MG63 (cell line): ENCODE measurements around the gene GCH1. TPM values are rescaled to one million over a fixed set of nuclear protein-coding genes. Genes with fewer than 3 reads are reported as not detected.
A peak's percentile ranks its signal among the peaks of the same experiment; 100 is the strongest.
"Not testable (repeated sequence)": the region's sequence is repeated elsewhere in the genome, so short reads cannot be mapped to it uniquely, and the experiment has no call there.

Source experiments
- DNase-seq: peaks from one replicate; pipeline ENCODE4 v3.0.0-alpha.2; 2020
- H3K27me3 ChIP-seq: fragments of 250-450 bp; sonication (Bioruptor Pico); 2 replicates; pipeline ENCODE4 v1.5.1; 2020; ENCODE audit warnings: mild to moderate bottlenecking, moderate library complexity
- H3K36me3 ChIP-seq: fragments of 250-450 bp; sonication (Bioruptor Pico); 2 replicates; pipeline ENCODE4 v1.5.1; 2020; ENCODE audit warnings: mild to moderate bottlenecking, moderate library complexity
- H3K4me3 ChIP-seq: fragments of 250-450 bp; sonication (Bioruptor Pico); 2 replicates; pipeline ENCODE4 v1.5.1; 2020; ENCODE audit warnings: mild to moderate bottlenecking, moderate library complexity
- H3K9me3 ChIP-seq: fragments of 250-450 bp; sonication (Bioruptor Pico); 2 replicates; pipeline ENCODE4 v1.5.1; 2020; ENCODE audit warnings: mild to moderate bottlenecking, moderate library complexity
- total RNA-seq: library from RNA; depleted of rRNA; stranded (reverse); fragments of >200 nt; shearing (Covaris generic); gene quantifications from 2 replicates; pipeline ENCODE4 v1.2.3, GENCODE V29; 2014; ENCODE audit warnings: low replicate concordance

GCH1 gene
- total RNA-seq, 1 experiment from 2014 or later, result 1.1 TPM

DNA sequence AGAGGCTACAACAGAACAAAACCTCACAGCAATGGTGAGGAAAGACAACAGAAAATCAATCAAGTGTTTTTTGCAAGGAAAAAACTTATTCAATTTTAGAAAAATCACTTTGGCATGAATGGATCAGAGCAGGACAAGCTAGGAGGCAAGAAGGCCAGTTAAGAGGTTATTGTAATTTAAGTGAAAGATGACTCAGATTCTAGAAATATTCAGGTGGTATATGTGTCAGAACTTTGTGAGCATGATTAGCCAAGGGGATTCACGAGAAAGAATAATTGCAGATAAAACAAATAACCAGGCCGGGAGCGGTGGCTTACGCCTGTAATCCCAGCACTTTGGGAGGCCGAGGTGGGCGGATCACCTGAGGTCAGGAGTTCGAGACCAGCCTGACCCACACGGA lies 12.7 kb downstream of the GCH1 start:
- no peaks in the 10 kb centered on the region for H3K36me3 ChIP-seq
- H3K27me3 ChIP-seq, result no peaks in the 10 kb centered on the region
- H3K4me3 ChIP-seq, result no peak overlapping the region
- H3K9me3 ChIP-seq, result no peaks in the 10 kb centered on the region
- DNase-seq, result no peak

DNA sequence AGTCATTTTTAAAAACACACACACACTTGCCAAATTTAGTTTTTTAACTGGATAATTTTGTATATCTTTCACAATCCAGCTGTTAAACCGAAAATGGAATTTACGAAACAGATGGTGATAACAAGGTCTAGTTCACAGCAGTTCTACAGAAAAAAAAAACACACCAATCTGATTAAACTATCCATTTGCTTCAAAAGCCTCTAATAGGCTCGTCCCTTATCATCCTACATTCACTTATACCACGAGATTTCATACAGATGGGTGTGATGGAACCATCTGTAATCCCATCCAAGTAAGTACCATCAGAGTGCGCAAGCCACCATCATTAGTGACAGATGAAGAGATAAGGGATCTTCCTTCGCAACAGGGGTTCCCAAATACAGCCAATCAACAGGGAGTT lies 20.1 kb downstream of the GCH1 start:
- no peaks in the 10 kb centered on the region for H3K36me3 ChIP-seq
- H3K4me3 ChIP-seq, result no peak overlapping the region; the same call in 1 of the 2 replicates
- no peaks in the 10 kb centered on the region for H3K27me3 ChIP-seq
- H3K9me3 ChIP-seq, result no peaks in the 10 kb centered on the region
- DNase-seq, result no peak

DNA sequence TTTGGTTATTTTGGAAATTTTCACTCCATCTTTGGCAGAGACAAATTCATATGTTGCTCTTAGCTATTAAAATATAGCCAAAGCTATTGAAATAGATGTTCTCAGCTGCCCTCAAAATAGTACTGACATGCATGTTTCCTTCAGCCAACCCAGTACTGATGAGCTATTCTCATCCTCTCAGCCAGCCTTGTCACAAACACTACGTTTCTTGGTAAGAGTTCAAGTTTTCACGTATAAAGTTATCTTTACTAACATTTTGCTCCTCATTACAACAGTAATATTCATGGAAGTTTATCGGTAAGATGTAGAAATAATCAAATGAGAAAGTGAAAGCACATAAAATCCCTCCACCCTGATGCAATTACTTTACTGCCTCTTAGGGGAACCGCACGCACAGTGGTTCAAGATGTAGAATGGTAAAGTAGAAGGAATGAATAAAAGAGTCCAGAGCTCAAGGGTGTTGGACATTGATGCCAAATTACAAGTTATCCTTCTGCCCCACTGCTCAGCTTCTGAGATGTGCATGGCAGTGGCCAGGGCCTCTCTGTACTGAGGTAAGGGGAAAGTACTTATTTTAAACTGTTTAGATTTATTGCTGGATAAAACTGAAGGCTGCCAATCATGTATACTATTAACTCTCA lies 20.7 kb downstream of the GCH1 start:
- Histone ChIP-seq H3K36me3 (no peaks in the 10 kb centered on the region), H3K27me3 (no peaks in the 10 kb centered on the region), H3K4me3 (peak overlapping the region; percentile 46), H3K9me3 (no peaks in the 10 kb centered on the region)
- DNase-seq, result peak; percentile 8

DNA sequence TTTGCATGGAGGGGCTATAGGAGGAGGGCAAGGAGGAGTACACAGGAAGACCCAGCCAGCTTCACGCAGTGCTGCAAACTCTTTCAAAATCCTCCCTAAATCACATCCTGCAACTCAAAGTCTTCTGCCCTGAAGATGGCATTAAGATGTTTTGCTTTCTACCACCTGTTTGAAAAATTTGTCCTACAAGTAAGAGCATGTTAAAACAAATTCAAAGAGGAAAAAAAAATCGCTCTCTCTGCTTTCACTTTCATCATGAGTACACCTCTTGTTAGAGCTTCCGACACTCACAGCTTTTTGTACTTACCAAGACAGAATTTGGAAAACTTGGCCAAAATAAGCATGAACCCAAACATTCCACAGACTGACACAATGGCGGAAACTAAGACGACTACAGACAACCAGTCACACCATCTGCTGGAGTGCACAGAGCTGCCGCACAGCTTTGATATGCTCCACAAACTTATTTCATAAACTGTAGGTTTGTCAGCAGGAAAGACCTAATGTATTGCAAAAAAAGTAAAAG lies 21.3 kb downstream of the GCH1 start:
- Histone ChIP-seq H3K36me3 (no peaks in the 10 kb centered on the region), H3K4me3 (peak overlapping the region; percentile 46), H3K9me3 (no peaks in the 10 kb centered on the region), H3K27me3 (no peaks in the 10 kb centered on the region)
- DNase-seq, result peak; percentile 6

DNA sequence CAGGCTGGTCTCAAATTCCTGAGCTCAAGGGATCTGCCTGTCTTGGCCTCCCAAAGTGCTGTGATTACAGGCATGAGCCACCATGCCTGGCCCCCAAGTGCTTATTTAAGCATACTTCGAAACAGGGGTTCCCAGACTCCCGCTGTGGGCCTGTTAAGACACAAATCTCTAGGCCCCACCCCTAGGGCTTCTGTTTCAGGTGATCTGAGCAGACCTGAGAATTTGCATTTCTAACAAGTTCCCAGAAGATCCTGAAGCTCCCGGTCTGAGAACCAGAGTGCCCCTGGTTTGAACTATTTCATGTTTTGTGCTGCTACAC lies 25.0 kb downstream of the GCH1 start:
- H3K4me3 ChIP-seq, result no peak overlapping the region
- no peaks in the 10 kb centered on the region for H3K36me3 ChIP-seq
- DNase-seq, result no peak
- H3K27me3 ChIP-seq, result no peaks in the 10 kb centered on the region
- no peaks in the 10 kb centered on the region for H3K9me3 ChIP-seq

DNA sequence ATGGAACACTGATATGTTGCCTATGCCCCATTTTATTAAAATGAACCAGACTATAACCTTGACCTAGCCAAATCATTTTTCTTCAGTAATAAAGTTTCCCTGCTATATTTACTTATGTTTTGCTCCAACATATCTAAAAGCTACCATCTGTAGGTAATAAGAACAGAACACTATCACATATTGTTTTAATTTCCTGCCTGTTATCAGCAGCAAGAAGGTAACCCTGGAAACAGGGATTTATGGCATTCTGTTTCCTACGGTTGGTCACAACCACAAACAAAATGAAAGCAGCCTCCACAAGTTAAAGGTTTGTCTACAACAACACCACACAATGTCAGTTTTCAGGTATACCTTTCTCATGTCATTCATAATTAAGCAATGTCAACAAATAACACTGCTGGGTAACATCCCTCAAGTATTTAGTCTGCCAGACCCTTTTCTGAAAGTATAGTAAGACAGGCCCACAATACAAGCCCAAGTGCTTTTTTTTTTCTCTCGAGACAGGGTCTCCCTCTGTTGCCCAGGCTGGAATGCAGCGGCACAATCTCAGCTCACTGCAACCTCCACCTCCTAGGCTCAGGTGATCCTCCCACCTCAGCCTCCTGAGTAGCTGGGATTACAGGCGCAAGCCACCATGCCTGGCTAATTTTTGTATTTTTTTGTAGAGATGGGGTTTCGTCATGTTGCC lies 25.5 kb downstream of the GCH1 start:
- H3K9me3 ChIP-seq, result no peaks in the 10 kb centered on the region
- H3K27me3 ChIP-seq, result no peaks in the 10 kb centered on the region
- DNase-seq, result no peak
- no peak overlapping the region for H3K4me3 ChIP-seq
- H3K36me3 ChIP-seq, result no peaks in the 10 kb centered on the region

DNA sequence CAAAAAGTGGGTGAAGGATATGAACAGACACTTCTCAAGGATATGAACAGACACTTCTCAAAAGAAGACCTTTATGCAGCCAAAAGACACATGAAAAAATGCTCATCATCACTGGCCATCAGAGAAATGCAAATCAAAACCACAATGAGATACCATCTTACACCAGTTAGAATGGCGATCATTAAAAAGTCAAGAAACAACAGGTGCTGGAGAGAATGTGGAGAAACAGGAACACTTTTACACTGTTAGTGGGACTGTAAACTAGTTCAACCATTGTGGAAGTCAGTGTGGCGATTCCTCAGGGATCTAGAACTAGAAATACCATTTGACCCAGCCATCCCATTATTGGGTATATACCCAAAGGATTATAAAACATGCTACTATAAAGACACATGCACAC lies 27.0 kb downstream of the GCH1 start:
- not testable (repeated sequence) for H3K4me3 ChIP-seq, DNase-seq, H3K9me3 ChIP-seq, H3K27me3 ChIP-seq, H3K36me3 ChIP-seq

DNA sequence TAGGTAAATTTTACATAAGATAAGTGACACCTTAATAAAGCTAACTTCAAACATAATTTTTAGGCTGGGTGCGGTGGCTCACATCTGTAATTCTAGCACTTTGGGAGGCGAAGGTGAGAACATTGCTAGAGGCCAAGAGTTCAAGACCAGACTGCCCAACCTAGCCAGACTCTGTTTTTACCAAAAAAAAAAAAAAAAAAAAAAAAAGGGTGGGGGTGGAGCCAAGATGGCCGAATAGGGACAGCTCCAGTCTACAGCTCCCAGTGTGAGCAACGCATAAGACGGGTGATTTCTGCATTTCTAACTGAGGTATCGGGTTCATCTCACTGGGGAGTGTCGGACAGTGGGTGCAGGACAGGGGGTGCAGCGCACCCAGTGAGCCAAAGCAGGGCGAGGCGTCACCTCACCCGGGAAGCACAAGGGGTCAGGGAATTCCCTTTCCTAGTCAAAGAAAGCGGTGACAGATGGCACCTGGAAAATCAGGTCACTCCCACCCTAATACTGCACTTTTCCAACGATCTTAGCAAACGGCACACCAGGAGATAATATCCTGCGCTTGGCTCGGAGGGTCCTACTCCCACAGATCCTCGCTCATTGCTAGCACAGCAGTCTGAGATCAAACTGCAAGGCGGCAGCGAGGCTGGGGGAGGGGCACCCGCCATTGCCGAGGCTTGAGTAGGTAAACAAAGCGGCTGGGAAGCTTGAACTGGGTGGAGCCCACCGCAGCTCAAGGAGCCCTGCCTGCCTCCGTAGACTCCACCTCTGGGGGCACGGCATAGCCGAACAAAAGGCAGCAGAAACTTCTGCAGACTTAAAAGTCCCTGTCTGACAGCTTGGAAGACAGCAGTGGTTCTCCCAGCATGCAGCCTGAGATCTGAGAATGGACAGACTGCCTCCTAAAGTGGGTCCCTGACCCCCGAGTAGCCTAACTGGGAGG lies 32.2 kb downstream of the GCH1 start:
- H3K36me3 ChIP-seq, H3K27me3 ChIP-seq, H3K9me3 ChIP-seq: not testable (repeated sequence)
- peak overlapping the region; percentile 49 for H3K4me3 ChIP-seq
- DNase-seq, result peak; percentile 14

DNA sequence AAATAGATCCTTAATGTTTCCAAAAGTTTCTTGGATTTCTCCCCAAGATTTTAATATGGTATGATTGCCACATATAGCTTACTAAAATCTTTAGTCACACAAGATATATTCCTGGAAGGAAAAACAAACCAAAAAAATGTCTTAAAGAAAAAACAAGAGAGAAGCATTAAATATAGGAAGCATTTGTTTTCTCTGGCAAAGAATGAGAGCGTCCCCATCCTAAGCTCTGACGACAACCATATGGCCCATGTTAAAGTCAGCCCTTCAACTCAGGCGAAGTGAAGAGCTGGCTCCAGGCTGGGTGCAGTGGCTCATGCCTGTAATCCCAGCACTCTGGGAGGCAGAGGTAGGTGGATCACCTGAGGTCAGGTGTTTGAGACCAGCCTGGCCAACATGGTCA lies 35.6 kb downstream of the GCH1 start:
- Histone ChIP-seq H3K27me3 (no peaks in the 10 kb centered on the region), H3K9me3 (no peaks in the 10 kb centered on the region), H3K4me3 (no peak overlapping the region), H3K36me3 (no peaks in the 10 kb centered on the region)
- DNase-seq, result no peak

DNA sequence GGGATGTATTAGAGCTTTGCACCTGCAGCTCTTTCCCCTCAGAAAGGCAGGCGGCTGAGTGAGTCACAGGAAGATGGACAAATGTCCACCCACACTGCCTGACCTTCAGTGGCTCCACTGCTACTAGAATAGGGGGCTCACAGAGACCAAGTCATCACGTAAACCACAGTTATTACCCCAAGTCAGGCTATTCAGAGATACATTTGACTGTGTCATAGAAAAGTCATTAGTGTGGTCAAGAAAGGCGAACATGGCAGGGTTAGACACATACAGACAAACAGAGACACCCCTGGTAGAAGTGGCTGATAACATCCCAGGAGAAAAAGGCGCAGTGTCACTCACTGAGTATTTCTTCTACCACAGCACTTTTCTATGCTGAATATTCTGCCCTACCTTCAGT lies 36.0 kb downstream of the GCH1 start:
- Histone ChIP-seq H3K4me3 (no peak overlapping the region), H3K9me3 (no peaks in the 10 kb centered on the region), H3K36me3 (no peaks in the 10 kb centered on the region), H3K27me3 (no peaks in the 10 kb centered on the region)
- no peak for DNase-seq

DNA sequence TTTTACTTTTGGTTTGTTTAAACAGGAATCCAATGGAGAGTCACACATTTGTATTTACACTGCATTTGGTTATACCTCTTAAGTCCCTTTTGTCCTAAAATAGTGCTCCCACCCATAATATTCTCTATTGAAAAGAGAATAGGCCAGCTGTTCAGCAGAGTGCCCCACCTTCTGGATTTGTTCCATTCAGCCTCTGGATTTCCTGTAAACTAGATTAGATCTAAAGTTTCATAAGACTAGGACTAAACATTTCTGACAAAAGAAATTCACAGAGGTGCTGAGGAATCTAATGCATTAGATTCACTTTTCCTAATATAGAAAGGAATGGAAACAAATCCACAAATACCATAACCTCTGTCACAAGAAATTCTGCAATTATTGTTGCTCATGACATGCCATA lies 38.1 kb downstream of the GCH1 start:
- H3K4me3 ChIP-seq, result no peak overlapping the region
- H3K9me3 ChIP-seq, result no peaks in the 10 kb centered on the region
- H3K27me3 ChIP-seq, result no peaks in the 10 kb centered on the region
- DNase-seq, result no peak
- H3K36me3 ChIP-seq, result no peaks in the 10 kb centered on the region

DNA sequence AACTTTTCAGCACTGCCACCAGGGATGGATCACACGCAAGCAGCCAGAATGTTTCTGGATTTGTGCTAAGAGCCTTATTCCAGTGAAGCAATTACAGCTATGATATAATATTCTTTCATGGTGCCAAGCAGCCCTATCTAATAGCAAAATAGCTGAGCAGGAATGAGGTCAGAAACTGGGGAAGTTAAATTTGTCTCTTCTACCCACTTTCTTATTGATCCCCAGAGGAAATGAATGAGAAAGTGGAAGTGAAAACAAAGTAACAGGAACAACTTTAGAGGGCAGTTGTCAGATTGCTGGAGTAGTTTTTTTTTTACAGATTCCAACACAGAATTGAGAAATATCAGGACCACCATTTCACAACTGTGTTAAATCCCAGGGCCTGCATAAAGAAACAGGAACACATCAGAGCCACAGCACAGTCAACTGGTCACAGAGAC lies 44.8 kb downstream of the GCH1 start:
- no peaks in the 10 kb centered on the region for H3K9me3 ChIP-seq
- no peak for DNase-seq

DNA sequence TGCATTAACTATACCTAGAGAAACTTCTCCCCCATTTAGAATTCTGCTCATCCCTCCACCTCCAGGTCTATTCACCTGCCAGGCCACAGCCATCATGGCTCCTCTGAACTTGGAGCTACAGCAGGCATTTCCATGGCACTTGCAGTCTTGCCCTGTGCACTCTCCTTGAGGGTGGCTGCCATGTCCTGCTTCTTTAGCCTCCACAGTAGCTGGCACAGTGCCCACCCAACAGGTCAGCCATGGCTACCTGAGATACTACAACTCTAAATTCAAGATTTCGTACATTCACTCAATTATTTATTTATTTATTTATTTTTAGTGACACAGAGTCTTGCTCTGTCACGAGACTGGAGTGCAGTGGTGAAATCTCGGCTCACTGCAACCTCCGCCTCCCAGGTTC lies 46.5 kb downstream of the GCH1 start:
- no peak overlapping the region for H3K4me3 ChIP-seq
- DNase-seq, result no peak
- no peaks in the 10 kb centered on the region for H3K9me3 ChIP-seq
- no peaks in the 10 kb centered on the region for H3K27me3 ChIP-seq
- no peaks in the 10 kb centered on the region for H3K36me3 ChIP-seq

More for the DNA sequence above, 44.8 kb downstream of the GCH1 start:
- no peak overlapping the region for H3K4me3 ChIP-seq
- no peaks in the 10 kb centered on the region for H3K27me3 ChIP-seq
- no peaks in the 10 kb centered on the region for H3K36me3 ChIP-seq

DNA sequence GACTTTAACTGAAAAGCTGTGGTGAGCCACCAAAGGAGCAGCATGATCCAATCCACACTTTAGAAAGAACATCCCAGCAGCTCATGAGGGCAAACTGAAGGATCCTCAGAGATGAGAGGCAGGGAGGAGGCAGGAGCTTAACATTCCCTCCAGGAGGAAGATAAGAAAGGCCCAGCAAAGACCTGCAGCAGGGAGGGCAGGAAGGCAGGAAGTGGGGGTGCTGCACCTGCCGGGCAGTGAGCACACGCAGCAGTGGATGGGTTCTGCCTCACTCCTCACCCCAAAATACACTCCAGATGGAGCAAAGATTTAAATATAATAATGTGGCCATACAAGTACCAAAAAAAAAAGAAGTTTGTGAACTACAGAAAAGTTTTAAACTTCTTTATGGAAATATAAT lies 48.4 kb downstream of the GCH1 start:
- H3K4me3 ChIP-seq, result no peak overlapping the region
- no peaks in the 10 kb centered on the region for H3K27me3 ChIP-seq
- H3K9me3 ChIP-seq, result no peaks in the 10 kb centered on the region
- H3K36me3 ChIP-seq, result no peaks in the 10 kb centered on the region
- no peak for DNase-seq

DNA sequence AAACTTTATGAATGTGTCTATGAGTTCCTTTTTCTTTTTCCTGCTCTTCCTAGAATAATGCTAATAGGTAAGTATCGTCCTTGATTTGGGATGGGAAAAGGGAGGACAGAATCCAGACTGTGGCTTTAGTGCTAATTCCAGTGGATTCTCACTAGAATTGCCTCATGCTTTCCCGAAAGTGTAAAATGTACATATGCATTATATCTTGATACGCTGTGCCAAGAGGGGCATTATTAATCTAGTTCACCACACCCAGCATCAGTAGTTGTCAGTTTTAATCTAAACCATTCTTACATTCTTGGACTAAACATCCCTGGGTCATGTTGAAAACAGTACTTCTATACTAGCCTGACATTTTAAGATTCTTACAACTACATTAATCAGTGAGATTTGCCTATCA lies 49.3 kb downstream of the GCH1 start:
- no peaks in the 10 kb centered on the region for H3K27me3 ChIP-seq
- no peak for DNase-seq
- no peaks in the 10 kb centered on the region for H3K36me3 ChIP-seq
- H3K9me3 ChIP-seq, result no peaks in the 10 kb centered on the region
- H3K4me3 ChIP-seq, result no peak overlapping the region

DNA sequence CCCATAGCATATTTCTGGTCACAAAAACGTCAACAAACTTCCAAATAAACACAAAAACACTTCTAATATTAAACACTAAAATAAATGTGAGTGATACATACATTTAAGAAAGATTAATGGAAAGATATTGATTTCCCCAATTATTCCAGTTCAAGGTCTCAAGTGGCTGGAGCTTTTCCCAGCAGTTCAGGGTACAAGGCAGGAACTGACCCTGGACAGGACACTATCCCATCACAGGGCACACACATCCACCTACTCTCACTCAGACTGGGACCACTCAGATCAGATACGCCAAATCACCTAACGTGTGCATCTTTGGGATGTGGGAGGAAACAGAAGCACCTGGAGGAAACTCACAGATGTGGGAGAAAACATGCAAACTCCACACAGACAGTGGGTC lies 50.4 kb downstream of the GCH1 start:
- DNase-seq, result no peak
- H3K27me3 ChIP-seq, result no peaks in the 10 kb centered on the region
- no peaks in the 10 kb centered on the region for H3K9me3 ChIP-seq
- no peak overlapping the region for H3K4me3 ChIP-seq
- H3K36me3 ChIP-seq, result no peaks in the 10 kb centered on the region

DNA sequence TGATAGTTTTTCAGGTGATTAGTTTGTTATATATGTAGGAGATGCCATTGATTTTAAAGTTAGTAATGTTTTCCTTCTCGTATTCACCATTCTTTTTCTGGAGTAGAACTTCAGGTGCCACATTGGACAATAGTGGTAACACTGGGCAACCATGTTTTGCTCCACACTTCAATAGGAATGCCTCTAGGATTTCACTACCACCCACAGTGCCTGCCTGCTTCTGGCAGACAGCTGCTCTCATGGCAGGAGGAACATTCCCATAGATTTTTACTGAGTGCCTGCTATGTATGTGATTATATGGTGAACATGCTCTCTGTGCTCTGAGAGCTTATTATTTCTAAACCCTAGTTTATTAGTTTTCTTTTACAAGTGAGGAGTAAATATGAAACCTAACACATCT lies 53.7 kb downstream of the GCH1 start:
- DNase-seq, result no peak
- H3K4me3 ChIP-seq, result no peak overlapping the region
- H3K9me3 ChIP-seq, result no peaks in the 10 kb centered on the region
- H3K27me3 ChIP-seq, result no peaks in the 10 kb centered on the region
- no peaks in the 10 kb centered on the region for H3K36me3 ChIP-seq
